Heart left ventricle (tissue), 13 donors: ENCODE data around the gene WWOX.

Experiments
- POLR2A ChIP-seq, 2 donors: fragments of 450-650 bp; IDR thresholded peaks; one replicate each; pipeline ENCODE4 v1.6.1; 2017; ENCODE audit warnings: antibody characterized with exemption in 2 of 2, mild to moderate bottlenecking in 2 of 2, moderate library complexity in 2 of 2
- TF ChIP-seq, protein P1 (sequence below), 12 donors: fragments of 200-600 bp; sonication (generic) in 4 of 12; IDR thresholded peaks; one replicate each; pipeline versions ENCODE4 v1.5.0 to v1.8.0; 2018 to 2022; ENCODE audit warnings: antibody characterized with exemption in 12 of 12, mild to moderate bottlenecking in 5 of 12
- donor health status: ischemic (EF 13 %, LVEDD 7.1; RV severe dilation, severe dysfunction).
- donor health status: DM: no; HTN: yes; CAD: no.
- donor health status: DM: no; HTN: no; CAD: no.
- donor health status: ischemic (EF 25% LVEDD 6.9; RV normal size, moderate dysfunction).
- donor health status: ischemic (EF 25% LVEDD 5.7; RV mildly dilated, moderate dysfunction).
- donor health status: ischemic (EF 35%, LVEDD 5.7; RV mildly dilated, moderate dysfunction).
- donor health status: nonischemic (EF 11% LVEDD 7.7; RV severe dilation, severe dysfunction).
- donor health status: DM: yes; HTN: yes; CAD: no.
- donor health status: PGD.
- donor health status: ischemic (EF 29% LVEDD 5.4; RV normal size, mild dysfunction).
- donor health status: nonischemic (EF 23%, LVEDD 6.1; RV moderate dilation, normal function).

- TF ChIP-seq, protein P1, sequence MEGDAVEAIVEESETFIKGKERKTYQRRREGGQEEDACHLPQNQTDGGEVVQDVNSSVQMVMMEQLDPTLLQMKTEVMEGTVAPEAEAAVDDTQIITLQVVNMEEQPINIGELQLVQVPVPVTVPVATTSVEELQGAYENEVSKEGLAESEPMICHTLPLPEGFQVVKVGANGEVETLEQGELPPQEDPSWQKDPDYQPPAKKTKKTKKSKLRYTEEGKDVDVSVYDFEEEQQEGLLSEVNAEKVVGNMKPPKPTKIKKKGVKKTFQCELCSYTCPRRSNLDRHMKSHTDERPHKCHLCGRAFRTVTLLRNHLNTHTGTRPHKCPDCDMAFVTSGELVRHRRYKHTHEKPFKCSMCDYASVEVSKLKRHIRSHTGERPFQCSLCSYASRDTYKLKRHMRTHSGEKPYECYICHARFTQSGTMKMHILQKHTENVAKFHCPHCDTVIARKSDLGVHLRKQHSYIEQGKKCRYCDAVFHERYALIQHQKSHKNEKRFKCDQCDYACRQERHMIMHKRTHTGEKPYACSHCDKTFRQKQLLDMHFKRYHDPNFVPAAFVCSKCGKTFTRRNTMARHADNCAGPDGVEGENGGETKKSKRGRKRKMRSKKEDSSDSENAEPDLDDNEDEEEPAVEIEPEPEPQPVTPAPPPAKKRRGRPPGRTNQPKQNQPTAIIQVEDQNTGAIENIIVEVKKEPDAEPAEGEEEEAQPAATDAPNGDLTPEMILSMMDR (IDR thresholded peaks at IDR 0.05), result no peak
- TF ChIP-seq POLR2A (IDR thresholded peaks at IDR 0.05), result no peak
Observed at GRCh38 chr16:78146807-78147206, 47.4 kb downstream of the WWOX start.
